Stomach (tissue), 4 donors: Measurements from ENCODE around the gene MFSD6.

Experiments used
- CTCF ChIP-seq, 7 experiments: fragments of 450-650 bp in 4 of 7; fragments of 200-600 bp in 3 of 7; sonication (generic) in 3 of 7; IDR thresholded peaks; one replicate each; pipeline ENCODE4 v1.5.1; 2016 to 2019; ENCODE audit warnings: antibody characterized with exemption in 7 of 7, control low read depth in 2 of 7, mild to moderate bottlenecking in 1 of 7
- POLR2A ChIP-seq, 4 donors: fragments of 450-650 bp; IDR thresholded peaks; one replicate each; pipeline ENCODE4 v1.6.1; 2016; ENCODE audit warnings: antibody characterized with exemption in 4 of 4, control low read depth in 2 of 4, mild to moderate bottlenecking in 1 of 4, moderate library complexity in 1 of 4
- POLR2AphosphoS5 ChIP-seq, 3 donors: sonication (generic); formaldehyde crosslinking; IDR thresholded peaks; one replicate each; pipeline ENCODE4 v1.6.1; 2016; ENCODE audit warnings: antibody characterized with exemption in 3 of 3

DNA sequence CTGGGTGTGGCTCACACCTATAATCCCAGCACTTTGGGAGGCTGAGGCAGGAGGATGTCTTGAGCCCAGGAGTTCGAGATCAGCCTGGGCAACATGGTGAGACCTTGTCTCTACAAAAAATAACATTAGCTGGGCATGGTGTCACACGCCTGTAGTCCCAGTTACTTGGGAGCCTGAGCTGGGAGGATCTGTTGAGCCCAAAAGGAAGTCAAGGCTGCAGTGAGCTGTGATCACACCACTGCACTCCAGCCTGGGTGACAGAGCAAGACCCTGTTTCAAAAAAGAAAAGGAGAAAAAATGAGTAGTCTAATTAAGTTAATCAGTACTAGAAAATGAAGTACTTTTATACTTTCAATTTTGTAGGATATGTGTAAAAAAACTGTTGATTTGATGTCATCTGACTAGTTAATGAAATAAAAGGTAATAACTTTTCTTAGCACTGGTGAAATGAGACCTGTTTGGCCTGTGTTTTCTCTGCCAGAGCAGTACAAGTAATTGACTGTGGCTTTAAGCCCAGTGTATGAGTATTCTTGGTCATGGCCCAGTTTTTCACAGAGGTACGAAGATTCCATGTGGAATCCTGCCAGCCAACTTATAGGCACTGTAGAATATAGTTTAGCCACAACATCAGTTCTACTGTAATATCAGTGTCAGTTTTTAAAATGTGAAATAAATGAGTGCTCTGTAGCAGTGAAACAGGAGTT, 35.8 kb downstream of the MFSD6 start:
- TF ChIP-seq CTCF (IDR thresholded peaks at IDR 0.05) (no peak), POLR2A (IDR thresholded peaks at IDR 0.05) (no peak), POLR2AphosphoS5 (IDR thresholded peaks at IDR 0.05) (no peak)
